ENCODE results near the gene VSTM4.

- TF ChIP-seq CTCF (IDR thresholded peaks at IDR 0.05 in 2 of 3, conservative IDR thresholded peaks at IDR 0.05 in 1 of 3; ENCODE audit: borderline replicate concordance in 1 of 3, insufficient read depth in 1 of 3, low read depth in 2 of 3, low read length in 2 of 3) = no peak
- TF ChIP-seq EGR1 (IDR thresholded peaks at IDR 0.05; ENCODE audit: low read depth) = no peak
- TF ChIP-seq ZNF274 (IDR thresholded peaks at IDR 0.05; ENCODE audit: low read depth, low read length) = no peak
- no peak for TF ChIP-seq SIN3A (IDR thresholded peaks at IDR 0.05; ENCODE audit: low read depth)
- TF ChIP-seq POLR2A (IDR thresholded peaks at IDR 0.05; ENCODE audit: borderline replicate concordance, extremely low read depth, insufficient read depth, insufficient read length) = no peak
- no peak for TF ChIP-seq POLR2AphosphoS5 (IDR thresholded peaks at IDR 0.05; ENCODE audit: low read depth, low read length)
- no peak for TF ChIP-seq ZFX (IDR thresholded peaks at IDR 0.05)
- no peak for TF ChIP-seq YY1 (IDR thresholded peaks at IDR 0.05; ENCODE audit: extremely low read depth, insufficient replicate concordance, low read depth, low read length)
- TF ChIP-seq, protein P1, sequence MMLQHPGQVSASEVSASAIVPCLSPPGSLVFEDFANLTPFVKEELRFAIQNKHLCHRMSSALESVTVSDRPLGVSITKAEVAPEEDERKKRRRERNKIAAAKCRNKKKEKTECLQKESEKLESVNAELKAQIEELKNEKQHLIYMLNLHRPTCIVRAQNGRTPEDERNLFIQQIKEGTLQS (IDR thresholded peaks at IDR 0.05) = no peak
- TF ChIP-seq REST (IDR thresholded peaks at IDR 0.05; ENCODE audit: low read depth) = no peak
Observed at GRCh38 chr10:49158915-49159314, 43.6 kb upstream of the VSTM4 start.
